OCI-LY1 (cell line): Measurements from ENCODE around the gene GLMN.

Experiments
- CTCF ChIP-seq: fragments of 200-600 bp; sonication (generic), shearing (Covaris generic); IDR thresholded peaks from 2 replicates; pipeline ENCODE4 v1.5.1; 2017; ENCODE audit warnings: mild to moderate bottlenecking, antibody characterized with exemption, low read length, moderate library complexity, mixed read lengths
- EZH2 ChIP-seq: fragments of 200-600 bp; sonication (generic), shearing (Covaris generic); IDR thresholded peaks from 2 replicates; pipeline ENCODE4 v1.8.0; 2017; ENCODE audit warnings: borderline replicate concordance, mixed run types, mild to moderate bottlenecking, antibody characterized with exemption, low read length, moderate library complexity, mixed read lengths

DNA sequence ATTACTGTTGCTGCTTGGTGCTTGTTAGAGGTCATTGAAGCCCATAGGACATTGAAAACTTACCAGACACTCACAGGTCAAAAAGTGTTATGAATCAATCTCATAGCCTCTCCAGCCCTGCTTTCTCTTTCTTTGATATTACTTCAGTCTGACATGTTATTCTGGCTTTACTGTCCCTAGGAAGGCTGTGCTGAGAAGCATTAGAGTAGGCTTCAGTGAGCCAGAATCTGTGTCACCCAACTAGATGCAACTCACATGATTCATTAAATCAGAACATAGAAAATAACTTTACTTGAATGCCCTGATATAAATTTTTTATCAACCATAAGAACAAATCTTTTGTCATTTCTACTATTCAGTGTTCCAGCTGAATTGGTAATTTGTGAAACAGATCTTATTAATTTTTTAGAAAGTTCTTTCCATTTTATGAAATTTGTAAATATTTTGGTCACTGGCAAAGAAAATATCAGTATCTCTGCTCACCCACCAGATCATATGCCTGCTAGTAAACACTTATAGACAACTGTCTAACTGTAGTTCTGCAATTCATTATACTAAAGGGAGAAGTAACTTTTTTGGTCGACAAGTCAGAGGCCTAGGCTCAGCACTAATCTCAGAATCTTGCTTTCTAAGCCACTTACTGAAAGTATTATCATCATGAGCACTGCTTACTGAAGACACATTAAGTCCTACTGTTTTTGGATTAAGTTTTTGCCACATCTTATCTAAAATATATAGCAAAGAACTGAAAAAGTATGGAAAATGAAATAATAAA lies 48.3 kb upstream of the GLMN start:
- no peak for TF ChIP-seq CTCF
- no peak for TF ChIP-seq EZH2
